GM21381 (cell line): Measurements from ENCODE around the gene CYB561D1.

ENCODE experiments used
- ATAC-seq: cut with Tn5 transposase; IDR thresholded peaks from one replicate; pipeline ENCODE4 v1.9.1; 2021; ENCODE audit warnings: mild to moderate bottlenecking, moderate library complexity; ENCODE audit not compliant: unreplicated experiment

Gene CYB561D1

GRCh38 chr1:109546311-109547109 is 52.6 kb downstream of the CYB561D1 start:
- ATAC-seq, result no peak

DNA sequence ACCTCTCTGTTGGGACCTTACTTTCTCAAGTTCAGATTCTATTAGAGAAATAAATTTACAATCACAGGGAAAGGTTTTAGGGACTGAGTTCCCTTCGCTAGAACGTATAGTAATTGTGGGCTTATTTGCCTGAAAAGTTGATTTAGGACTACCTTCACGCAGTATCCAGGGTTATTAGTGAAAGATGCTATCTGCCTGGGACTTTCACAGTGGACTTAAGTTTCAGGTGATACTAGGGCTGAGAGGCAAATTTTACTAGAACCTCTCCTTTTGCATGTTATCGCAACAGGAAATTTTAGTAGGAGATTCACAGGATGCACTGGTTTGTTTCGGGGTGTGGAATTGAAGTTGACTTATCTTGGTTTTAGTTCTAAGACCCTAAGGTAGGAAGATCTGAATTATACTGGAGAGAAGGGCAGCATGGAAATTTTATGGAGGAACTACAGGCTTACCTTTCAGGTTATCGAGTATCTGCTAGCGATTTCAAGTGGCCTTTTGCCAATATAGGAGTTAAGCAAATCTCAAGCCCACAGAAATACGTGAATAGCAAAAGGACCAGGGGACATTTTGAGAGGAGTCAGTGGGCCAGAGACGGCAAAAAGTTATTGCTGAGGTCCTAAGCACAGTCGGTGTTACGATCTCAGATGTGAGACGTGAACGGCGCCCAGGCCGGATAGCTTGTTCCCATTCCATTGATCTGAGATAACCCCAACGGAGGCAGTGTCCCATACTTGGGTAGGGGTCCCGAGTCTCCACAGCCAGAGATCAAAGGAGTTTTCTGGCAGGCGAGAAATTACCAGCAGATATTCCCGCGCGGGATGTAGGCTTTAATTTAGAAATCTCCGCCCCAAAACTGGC is 53.8 kb downstream of the CYB561D1 start:
- no peak for ATAC-seq

- peak; percentile 87 for ATAC-seq
Observed at GRCh38 chr1:109548321-109549267, 54.7 kb downstream of the CYB561D1 start, which contains the start of gene GNAI3. TSS of gene GNAI3 (plus strand) at chr1:109548615. CDS start at chr1:109548721, 106 bp downstream.
